NCI-H128 (cell line): Measurements from ENCODE around the gene RAP1A.
"Not testable (repeated sequence)": the region's sequence is repeated elsewhere in the genome, so short reads cannot be mapped to it uniquely, and the experiment has no call there.

Experiments used
- DNase-seq: peaks from one replicate; lab custom pipeline; 2025; ENCODE audit not compliant: unreplicated experiment; lab: John Stamatoyannopoulos, UW

Gene RAP1A

GRCh38 chr1:111597426-111597825, 22.2 kb upstream of the RAP1A start:
- DNase-seq, result no peak

GRCh38 chr1:111598544-111598943, 21.0 kb upstream of the RAP1A start:
- DNase-seq, result no peak

- DNase-seq, result no peak
Measured at GRCh38 chr1:111599781-111600693, 19.6 kb upstream of the RAP1A start.

GRCh38 chr1:111600886-111601386, 18.7 kb upstream of the RAP1A start:
- DNase-seq, result no peak

GRCh38 chr1:111602302-111602701, 17.3 kb upstream of the RAP1A start:
- DNase-seq, result no peak

GRCh38 chr1:111602974-111603373, 16.6 kb upstream of the RAP1A start:
- DNase-seq, result no peak

- no peak for DNase-seq
Measured at GRCh38 chr1:111603979-111604378, 15.6 kb upstream of the RAP1A start.

GRCh38 chr1:111604931-111605330, 14.7 kb upstream of the RAP1A start:
- no peak for DNase-seq

GRCh38 chr1:111605576-111605975, 14.0 kb upstream of the RAP1A start:
- DNase-seq, result no peak

GRCh38 chr1:111606457-111607215, 13.0 kb upstream of the RAP1A start:
- not testable (repeated sequence) for DNase-seq

GRCh38 chr1:111608528-111608927, 11.1 kb upstream of the RAP1A start:
- not testable (repeated sequence) for DNase-seq

GRCh38 chr1:111611986-111612385, 7.6 kb upstream of the RAP1A start:
- DNase-seq, result no peak

GRCh38 chr1:111615870-111616715, 3.5 kb upstream of the RAP1A start:
- DNase-seq, result no peak

- no peak for DNase-seq
Measured at GRCh38 chr1:111618081-111618480, 1.5 kb upstream of the RAP1A start.

GRCh38 chr1:111618961-111619634, 491 bp upstream of the RAP1A start:
- no peak for DNase-seq

GRCh38 chr1:111620441-111620971, 917 bp downstream of the RAP1A start:
- DNase-seq, result no peak

GRCh38 chr1:111621050-111621449, 1.5 kb downstream of the RAP1A start:
- DNase-seq, result no peak

- DNase-seq, result no peak
Measured at GRCh38 chr1:111622166-111622565, 2.6 kb downstream of the RAP1A start.

GRCh38 chr1:111624382-111624781, 4.8 kb downstream of the RAP1A start:
- no peak for DNase-seq

- DNase-seq, result no peak
Measured at GRCh38 chr1:111625276-111625675, 5.7 kb downstream of the RAP1A start.
